HCT116 (cell line): ENCODE results near the gene KIF1A. TPM values are rescaled to one million over a fixed set of nuclear protein-coding genes. Genes with fewer than 3 reads are reported as not detected.
A peak's percentile ranks its signal among the peaks of the same experiment; 100 is the strongest.

Source experiments
- ATAC-seq: fragments of 200-7000 bp; cut with Tn5 transposase; 2 replicates; pipeline ENCODE4 v1.9.1; 2020; ENCODE audit warnings: mild to moderate bottlenecking, moderate library complexity
- BruUV-seq: library from RNA; stranded (reverse); fragments of 400-500 nt; replicated peaks from 2 replicates; lab custom pipeline; 2021; lab: Mats Ljungman, UMichigan
- CTCF ChIA-PET: fragments of 300-600 bp; sonication (Branson Sonifier 250); formaldehyde crosslinking; loops from one replicate; lab custom pipeline; 2021; ENCODE audit warnings: antibody characterized with exemption; lab: Charles Lee
- POLR2A ChIA-PET: fragments of 300-600, 350-600 bp; sonication (Branson Sonifier 250); formaldehyde crosslinking; loops from one replicate; lab custom pipeline; 2021; ENCODE audit warnings: antibody characterized with exemption; lab: Charles Lee
- RAD21 ChIA-PET, 2 experiments: fragments of 300-600 bp; sonication (Branson Sonifier 250); formaldehyde crosslinking; loops; one replicate each; lab custom pipeline; 2023; ENCODE audit warnings: low total read pairs in 2 of 2; ENCODE audit not compliant: uncharacterized antibody in 2 of 2, unreplicated experiment in 2 of 2, low non-redundant PET in 1 of 2; lab: Charles Lee
- DNase-seq: peaks from one replicate; pipeline ENCODE4 v3.0.0-alpha.2; 2010; ENCODE audit warnings: low read depth, low spot score
- H2AFZ ChIP-seq: fragments of 200-600 bp; shearing (Covaris generic), sonication (generic); 2 replicates; pipeline ENCODE4 v1.6.1; 2017; ENCODE audit warnings: low read depth, mixed run types, mixed read lengths, antibody characterized with exemption, low read length; ENCODE audit not compliant: poor library complexity, severe bottlenecking
- H3K27ac ChIP-seq: 2 replicates; pipeline ENCODE4 v1.5.1; 2012; ENCODE audit warnings: low read depth, low read length
- H3K27me3 ChIP-seq: fragments of 200-600 bp; sonication (generic); 2 replicates; pipeline ENCODE4 v1.6.1; 2016; ENCODE audit warnings: mixed run types, low read length, mixed read lengths; ENCODE audit not compliant: insufficient read depth
- H3K36me3 ChIP-seq, 2 experiments: fragments of 200-500 bp in 1 of 2; fragments of 200-600 bp in 1 of 2; sonication (Bioruptor generic) in 1 of 2; sonication (generic) in 1 of 2; 2 replicates each; pipeline versions ENCODE4 v1.5.1 to v1.6.1; 2014 to 2016; ENCODE audit warnings: low read length in 2 of 2, inconsistent platforms in 1 of 2, mixed read lengths in 1 of 2, mixed run types in 1 of 2; ENCODE audit not compliant: insufficient read depth in 2 of 2, control insufficient read depth in 1 of 2
- H3K4me1 ChIP-seq, 2 experiments: fragments of 200-600 bp in 1 of 2; sonication (generic) in 1 of 2; 2 replicates each; pipeline versions ENCODE4 v1.5.1 to v1.6.1; 2012 to 2017; ENCODE audit warnings: low read length in 2 of 2, inconsistent platforms in 1 of 2, mild to moderate bottlenecking in 1 of 2, mixed read lengths in 1 of 2, mixed run types in 1 of 2, moderate library complexity in 1 of 2; ENCODE audit not compliant: insufficient read depth in 2 of 2, control insufficient read depth in 1 of 2
- H3K4me2 ChIP-seq: fragments of 200-600 bp; sonication (generic); 2 replicates; pipeline ENCODE4 v1.6.1; 2017; ENCODE audit warnings: mixed run types, low read length, mixed read lengths
- H3K4me3 ChIP-seq, 2 experiments: fragments of 200-600 bp in 1 of 2; sonication (generic) in 1 of 2; replicated peaks in 1 of 2; 2 replicates each; pipeline ENCODE4 v1.5.1; 2011 to 2016; ENCODE audit warnings: low read length in 2 of 2, control low read depth in 1 of 2, low read depth in 1 of 2, mild to moderate bottlenecking in 1 of 2, mixed read lengths in 1 of 2, mixed run types in 1 of 2
- H3K79me2 ChIP-seq: fragments of 200-600 bp; sonication (generic); 2 replicates; pipeline ENCODE4 v1.6.1; 2017; ENCODE audit warnings: mild to moderate bottlenecking, mixed run types, low read length, moderate library complexity, mixed read lengths; ENCODE audit not compliant: insufficient read depth
- H3K9ac ChIP-seq: fragments of 200-600 bp; sonication (generic); 2 replicates; pipeline ENCODE4 v1.6.1; 2016; ENCODE audit warnings: low read length, mixed read lengths
- H3K9me2 ChIP-seq: fragments of 200-600 bp; sonication (generic), shearing (Covaris generic); 2 replicates; pipeline ENCODE4 v1.6.1; 2017; ENCODE audit warnings: mixed run types, mild to moderate bottlenecking, moderate library complexity; ENCODE audit not compliant: insufficient read depth
- H3K9me3 ChIP-seq, 2 experiments: fragments of 200-500 bp in 1 of 2; fragments of 200-600 bp in 1 of 2; sonication (Bioruptor generic) in 1 of 2; sonication (generic) in 1 of 2; 2 replicates each; pipeline ENCODE4 v1.6.1; 2014 to 2017; ENCODE audit warnings: low read length in 2 of 2, mixed read lengths in 2 of 2, inconsistent platforms in 1 of 2, low read depth in 1 of 2, mild to moderate bottlenecking in 1 of 2, mixed run types in 1 of 2, moderate library complexity in 1 of 2; ENCODE audit not compliant: control insufficient read depth in 1 of 2, insufficient read depth in 1 of 2
- H4K20me1 ChIP-seq: fragments of 200-600 bp; sonication (generic), shearing (Covaris generic); 2 replicates; pipeline ENCODE4 v1.6.1; 2017; ENCODE audit warnings: mixed run types, mild to moderate bottlenecking, moderate library complexity; ENCODE audit not compliant: insufficient read depth
- ATF3 ChIP-seq: IDR thresholded peaks from 2 replicates; pipeline ENCODE4 v1.6.1; 2012
- CTCF ChIP-seq, 3 experiments: fragments of 200-600 bp in 1 of 3; sonication (generic) in 1 of 3; IDR thresholded peaks in 2 of 3; conservative IDR thresholded peaks in 1 of 3; 2 replicates each; pipeline ENCODE4 v1.5.1; 2012 to 2017; ENCODE audit warnings: low read depth in 2 of 3, low read length in 2 of 3, antibody characterized with exemption in 1 of 3, borderline replicate concordance in 1 of 3, control low read depth in 1 of 3, mild to moderate bottlenecking in 1 of 3, mixed read lengths in 1 of 3, mixed run types in 1 of 3, moderate library complexity in 1 of 3; ENCODE audit not compliant: insufficient read depth in 1 of 3
- EGR1 ChIP-seq: IDR thresholded peaks from 2 replicates; pipeline ENCODE4 v1.6.1; 2012; ENCODE audit warnings: low read depth
- EZH2 ChIP-seq: fragments of 200-600 bp; sonication (generic); IDR thresholded peaks from 2 replicates; pipeline ENCODE4 v1.6.1; 2017; ENCODE audit warnings: antibody characterized with exemption, mixed run types
- EZH2phosphoT487 ChIP-seq: fragments of 200-600 bp; IDR thresholded peaks from 2 replicates; pipeline ENCODE4 v1.6.1; 2018; ENCODE audit warnings: antibody characterized with exemption, borderline replicate concordance
- FOSL1 ChIP-seq: IDR thresholded peaks from 2 replicates; pipeline ENCODE4 v1.6.1; 2012; ENCODE audit warnings: low read depth
- JUND ChIP-seq: IDR thresholded peaks from 2 replicates; pipeline ENCODE4 v1.6.1; 2012
- MAX ChIP-seq: IDR thresholded peaks from 2 replicates; pipeline ENCODE4 v1.6.1; 2012
- POLR2A ChIP-seq: IDR thresholded peaks from 2 replicates; pipeline ENCODE4 v1.7.0; 2011; ENCODE audit warnings: borderline replicate concordance; ENCODE audit not compliant: insufficient read depth, insufficient read length; ENCODE audit errors: extremely low read depth
- POLR2AphosphoS5 ChIP-seq: IDR thresholded peaks from 2 replicates; pipeline ENCODE4 v1.6.1; 2011; ENCODE audit warnings: mild to moderate bottlenecking, low read depth, low read length, moderate library complexity
- RAD21 ChIP-seq: IDR thresholded peaks from 2 replicates; pipeline ENCODE4 v1.6.1; 2012; ENCODE audit warnings: low read depth, mild to moderate bottlenecking
- REST ChIP-seq: IDR thresholded peaks from 2 replicates; pipeline ENCODE4 v1.6.1; 2012; ENCODE audit warnings: low read depth
- SIN3A ChIP-seq: IDR thresholded peaks from 2 replicates; pipeline ENCODE4 v1.6.1; 2012; ENCODE audit warnings: low read depth
- SRF ChIP-seq: IDR thresholded peaks from 2 replicates; pipeline ENCODE4 v1.6.1; 2012; ENCODE audit warnings: low read depth
- TCF7L2 ChIP-seq: IDR thresholded peaks from 2 replicates; pipeline ENCODE4 v1.7.0; 2011; ENCODE audit warnings: borderline replicate concordance, inconsistent platforms; ENCODE audit not compliant: insufficient read depth, insufficient read length; ENCODE audit errors: extremely low read depth
- YY1 ChIP-seq: IDR thresholded peaks from 2 replicates; pipeline ENCODE4 v1.6.1; 2011; ENCODE audit warnings: low read length, low read depth, moderate library complexity, mild to moderate bottlenecking; ENCODE audit not compliant: insufficient replicate concordance; ENCODE audit errors: extremely low read depth
- ZBTB33 ChIP-seq: IDR thresholded peaks from 2 replicates; pipeline ENCODE4 v1.6.1; 2011; ENCODE audit warnings: mild to moderate bottlenecking, low read length, moderate library complexity; ENCODE audit not compliant: insufficient replicate concordance; ENCODE audit errors: extremely low read depth
- ZNF274 ChIP-seq: fragments of 200-500 bp; sonication (Bioruptor generic); IDR thresholded peaks from 2 replicates; pipeline ENCODE4 v1.6.1; 2014; ENCODE audit warnings: mild to moderate bottlenecking, low read depth, low read length, inconsistent platforms
- intact Hi-C: fragments of 100-400 bp; cut with micrococcal nuclease; formaldehyde crosslinking; loops from 2 replicates; pipeline ENCODE4 v1.10.0; 2022
- total RNA-seq: library from RNA; stranded (reverse); gene quantifications from one replicate; pipeline ENCODE4 v1.2.1, GENCODE V29; 2021; ENCODE audit not compliant: unreplicated experiment

Gene KIF1A
- total RNA-seq, 1 experiment from 2014 or later, result 0.27 TPM

GRCh38 chr2:240759459-240759858 is 60.6 kb downstream of the KIF1A start:
- Histone ChIP-seq H2AFZ (no peak overlapping the region), H3K4me2 (peak overlapping the region; percentile 47), H3K4me3 (no peak overlapping the region), H3K9me3 (no peaks in the 10 kb centered on the region), H3K9me2 (no peaks in the 10 kb centered on the region), H3K4me1 (peaks cover 5 to 13% of the 10 kb centered on the region in 2 experiments; a peak in 3 of 4 replicates), H3K79me2 (no peaks in the 10 kb centered on the region), H4K20me1 (no peaks in the 10 kb centered on the region), H3K9ac (no peak overlapping the region), H3K36me3 (no peaks in the 10 kb centered on the region), H3K27ac (no peak overlapping the region), H3K27me3 (no peaks in the 10 kb centered on the region)
- BruUV-seq, result no TSS peak
- ChIA-PET POLR2A (no interaction called here), CTCF (interaction anchor here (1.0 kb wide), 1 partner anchor 81 kb away, joined by 4 read pairs; no protein-coding TSS in a partner anchor), RAD21 (no interaction called here)
- DNase-seq (peak; percentile 10), ATAC-seq (peak; percentile 75)
- TF ChIP-seq RAD21, result no peak
- TF ChIP-seq REST, result no peak
- no peak for TF ChIP-seq JUND
- no peak for TF ChIP-seq ZBTB33
- TF ChIP-seq SIN3A, result no peak
- no peak for TF ChIP-seq SRF
- TF ChIP-seq ATF3, result no peak
- no peak for TF ChIP-seq YY1
- no peak for TF ChIP-seq POLR2AphosphoS5
- no peak for TF ChIP-seq EGR1
- TF ChIP-seq MAX, result no peak
- TF ChIP-seq FOSL1, result no peak
- no peak for TF ChIP-seq TCF7L2
- TF ChIP-seq EZH2, result no peak
- TF ChIP-seq POLR2A, result no peak
- TF ChIP-seq CTCF (IDR thresholded peaks at IDR 0.05 in 2 of 3, conservative IDR thresholded peaks at IDR 0.05 in 1 of 3; ENCODE audit: borderline replicate concordance in 1 of 3, insufficient read depth in 1 of 3, low read depth in 2 of 3, low read length in 2 of 3), result no peak
- no peak for TF ChIP-seq ZNF274
- TF ChIP-seq EZH2phosphoT487, result no peak
- intact Hi-C loops, result no loop called here
